ENCODE results near the gene ZNF391.

DNA sequence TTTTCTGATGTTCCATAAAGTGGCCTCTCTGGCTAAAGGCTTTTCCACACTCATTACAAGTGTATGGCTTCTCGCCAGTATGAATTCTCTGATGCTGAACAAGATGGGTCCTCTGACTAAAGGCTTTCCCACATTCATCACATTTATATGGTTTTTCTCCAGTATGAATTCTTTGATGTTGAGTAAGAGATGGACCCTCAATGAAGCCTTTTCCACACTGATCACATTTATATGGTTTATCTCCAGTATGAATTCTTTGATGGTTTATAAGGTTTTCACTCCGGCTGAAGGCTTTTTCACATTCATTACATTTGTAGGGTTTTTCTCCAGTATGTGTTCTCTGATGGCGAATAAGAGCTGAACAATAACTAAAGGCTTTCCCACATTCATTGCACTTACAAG lies 63.9 kb downstream of the ZNF391 start:
- TF ChIP-seq, protein P1, sequence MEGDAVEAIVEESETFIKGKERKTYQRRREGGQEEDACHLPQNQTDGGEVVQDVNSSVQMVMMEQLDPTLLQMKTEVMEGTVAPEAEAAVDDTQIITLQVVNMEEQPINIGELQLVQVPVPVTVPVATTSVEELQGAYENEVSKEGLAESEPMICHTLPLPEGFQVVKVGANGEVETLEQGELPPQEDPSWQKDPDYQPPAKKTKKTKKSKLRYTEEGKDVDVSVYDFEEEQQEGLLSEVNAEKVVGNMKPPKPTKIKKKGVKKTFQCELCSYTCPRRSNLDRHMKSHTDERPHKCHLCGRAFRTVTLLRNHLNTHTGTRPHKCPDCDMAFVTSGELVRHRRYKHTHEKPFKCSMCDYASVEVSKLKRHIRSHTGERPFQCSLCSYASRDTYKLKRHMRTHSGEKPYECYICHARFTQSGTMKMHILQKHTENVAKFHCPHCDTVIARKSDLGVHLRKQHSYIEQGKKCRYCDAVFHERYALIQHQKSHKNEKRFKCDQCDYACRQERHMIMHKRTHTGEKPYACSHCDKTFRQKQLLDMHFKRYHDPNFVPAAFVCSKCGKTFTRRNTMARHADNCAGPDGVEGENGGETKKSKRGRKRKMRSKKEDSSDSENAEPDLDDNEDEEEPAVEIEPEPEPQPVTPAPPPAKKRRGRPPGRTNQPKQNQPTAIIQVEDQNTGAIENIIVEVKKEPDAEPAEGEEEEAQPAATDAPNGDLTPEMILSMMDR (IDR thresholded peaks at IDR 0.05) = no peak
- TF ChIP-seq POLR2A (IDR thresholded peaks at IDR 0.05) = no peak
